Measurements from ENCODE around the gene HACD1.
"Not testable (repeated sequence)": the region's sequence is repeated elsewhere in the genome, so short reads cannot be mapped to it uniquely, and the experiment has no call there.

The HACD1 gene

GRCh38 chr10:17587321-17587720 lies 29.9 kb downstream of the HACD1 start:
- H3K36me3 ChIP-seq (replicated peaks in 1 of 2; ENCODE audit: control insufficient read depth in 2 of 2, insufficient read depth in 2 of 2, low read length in 2 of 2); H3K14ac ChIP-seq (ENCODE audit: low read length); H3K4me3 ChIP-seq (ENCODE audit: low read length in 2 of 2); H2AK5ac ChIP-seq (ENCODE audit: low read depth, low read length); H3K4ac ChIP-seq (ENCODE audit: low read length); H3K27me3 ChIP-seq (ENCODE audit: control insufficient read depth in 3 of 3, insufficient read depth in 3 of 3, low read depth in 1 of 3, low read length in 3 of 3); H2BK120ac ChIP-seq (ENCODE audit: low read depth, low read length); H2BK15ac ChIP-seq (ENCODE audit: low read length); DNase-seq (ENCODE audit: low spot score); H3K27ac ChIP-seq (replicated peaks; ENCODE audit: low read length); H3K79me1 ChIP-seq (ENCODE audit: low read depth, low read length); H3K4me2 ChIP-seq (ENCODE audit: insufficient read depth, low read length, poor library complexity, severe bottlenecking); H3K4me1 ChIP-seq (ENCODE audit: control insufficient read depth in 2 of 2, insufficient read depth in 1 of 2, low read depth in 1 of 2, low read length in 2 of 2); H3K18ac ChIP-seq (ENCODE audit: low read length); H2BK12ac ChIP-seq (ENCODE audit: low read length); H3K23ac ChIP-seq (ENCODE audit: low read depth, low read length, poor library complexity); H3K9ac ChIP-seq (ENCODE audit: low read depth, low read length, poor library complexity); H3K9me3 ChIP-seq (replicated peaks in 1 of 2; ENCODE audit: control insufficient read depth in 2 of 2, insufficient read depth in 1 of 2, low read depth in 1 of 2, low read length in 2 of 2); H4K8ac ChIP-seq (ENCODE audit: low read depth, low read length); H2BK5ac ChIP-seq (ENCODE audit: low read length); H4K91ac ChIP-seq (ENCODE audit: low read depth, low read length, poor library complexity): not testable (repeated sequence)
- peak overlapping the region; percentile 62 for H2AFZ ChIP-seq (ENCODE audit: low read length)
- no CpG with 5 or more reads among the region's 6 CpGs for WGBS, 2 donors (ENCODE audit: extremely low coverage in 2 of 2, insufficient read length in 2 of 2, insufficient replicate concordance in 1 of 2)

GRCh38 chr10:17586821-17587234 lies 30.3 kb downstream of the HACD1 start:
- no peak overlapping the region for H2BK12ac ChIP-seq (ENCODE audit: low read length)
- no peak overlapping the region for H3K4me3 ChIP-seq (ENCODE audit: low read length in 2 of 2)
- no peak overlapping the region for H3K23ac ChIP-seq (ENCODE audit: low read depth, low read length, poor library complexity)
- no peak overlapping the region for H3K4ac ChIP-seq (ENCODE audit: low read length)
- no CpG with 5 or more reads among the region's 6 CpGs for WGBS, 2 donors (ENCODE audit: extremely low coverage in 2 of 2, insufficient read length in 2 of 2, insufficient replicate concordance in 1 of 2)
- H2BK120ac ChIP-seq (ENCODE audit: low read depth, low read length): no peak overlapping the region
- H3K18ac ChIP-seq (ENCODE audit: low read length): no peak overlapping the region
- DNase-seq (ENCODE audit: low spot score): no peak
- H2BK15ac ChIP-seq (ENCODE audit: low read length): no peak overlapping the region
- no peak overlapping the region for H3K9ac ChIP-seq (ENCODE audit: low read depth, low read length, poor library complexity)
- no peak overlapping the region for H4K8ac ChIP-seq (ENCODE audit: low read depth, low read length)
- no peak overlapping the region for H3K4me2 ChIP-seq (ENCODE audit: insufficient read depth, low read length, poor library complexity, severe bottlenecking)
- no peak overlapping the region for H2AK5ac ChIP-seq (ENCODE audit: low read depth, low read length)
- H2AFZ ChIP-seq (ENCODE audit: low read length): peak overlapping the region; percentile 62
- H3K27me3 ChIP-seq (ENCODE audit: control insufficient read depth in 3 of 3, insufficient read depth in 3 of 3, low read depth in 1 of 3, low read length in 3 of 3): no peaks in the 10 kb centered on the region
- no peak overlapping the region for H3K27ac ChIP-seq (replicated peaks; ENCODE audit: low read length)
- no peaks in the 10 kb centered on the region for H3K79me1 ChIP-seq (ENCODE audit: low read depth, low read length)
- no peak overlapping the region for H4K91ac ChIP-seq (ENCODE audit: low read depth, low read length, poor library complexity)
- no peaks in the 10 kb centered on the region for H3K9me3 ChIP-seq (replicated peaks in 1 of 2; ENCODE audit: control insufficient read depth in 2 of 2, insufficient read depth in 1 of 2, low read depth in 1 of 2, low read length in 2 of 2)
- H3K36me3 ChIP-seq (replicated peaks in 1 of 2; ENCODE audit: control insufficient read depth in 2 of 2, insufficient read depth in 2 of 2, low read length in 2 of 2): no peaks in the 10 kb centered on the region
- no peak overlapping the region for H2BK5ac ChIP-seq (ENCODE audit: low read length)
- no peak overlapping the region for H3K14ac ChIP-seq (ENCODE audit: low read length)
- H3K4me1 ChIP-seq (ENCODE audit: control insufficient read depth in 2 of 2, insufficient read depth in 1 of 2, low read depth in 1 of 2, low read length in 2 of 2): no peaks in the 10 kb centered on the region

- Histone ChIP-seq H3K79me1 (ENCODE audit: low read depth, low read length) (no peaks in the 10 kb centered on the region), H2BK15ac (ENCODE audit: low read length) (no peak overlapping the region), H3K4me3 (ENCODE audit: low read length in 2 of 2) (no peak overlapping the region), H3K9ac (ENCODE audit: low read depth, low read length, poor library complexity) (no peak overlapping the region), H3K4me2 (ENCODE audit: insufficient read depth, low read length, poor library complexity, severe bottlenecking) (no peak overlapping the region), H3K9me3 (replicated peaks in 1 of 2; ENCODE audit: control insufficient read depth in 2 of 2, insufficient read depth in 1 of 2, low read depth in 1 of 2, low read length in 2 of 2) (no peaks in the 10 kb centered on the region), H3K27me3 (ENCODE audit: control insufficient read depth in 3 of 3, insufficient read depth in 3 of 3, low read depth in 1 of 3, low read length in 3 of 3) (no peaks in the 10 kb centered on the region), H3K23ac (ENCODE audit: low read depth, low read length, poor library complexity) (no peak overlapping the region), H3K4me1 (ENCODE audit: control insufficient read depth in 2 of 2, insufficient read depth in 1 of 2, low read depth in 1 of 2, low read length in 2 of 2) (no peaks in the 10 kb centered on the region), H2BK5ac (ENCODE audit: low read length) (no peak overlapping the region), H3K36me3 (replicated peaks in 1 of 2; ENCODE audit: control insufficient read depth in 2 of 2, insufficient read depth in 2 of 2, low read length in 2 of 2) (no peaks in the 10 kb centered on the region), H3K27ac (replicated peaks; ENCODE audit: low read length) (no peak overlapping the region), H4K8ac (ENCODE audit: low read depth, low read length) (no peak overlapping the region), H3K18ac (ENCODE audit: low read length) (no peak overlapping the region), H2BK120ac (ENCODE audit: low read depth, low read length) (no peak overlapping the region), H2AFZ (ENCODE audit: low read length) (no peak overlapping the region), H4K91ac (ENCODE audit: low read depth, low read length, poor library complexity) (no peak overlapping the region), H2BK12ac (ENCODE audit: low read length) (no peak overlapping the region), H3K4ac (ENCODE audit: low read length) (no peak overlapping the region), H3K14ac (ENCODE audit: low read length) (no peak overlapping the region), H2AK5ac (ENCODE audit: low read depth, low read length) (no peak overlapping the region)
- DNase-seq (ENCODE audit: low spot score): no peak
- no CpG with 5 or more reads among the region's 8 CpGs for WGBS, 2 donors (ENCODE audit: extremely low coverage in 2 of 2, insufficient read length in 2 of 2, insufficient replicate concordance in 1 of 2)
Observed at GRCh38 chr10:17585016-17585415, 32.2 kb downstream of the HACD1 start.

GRCh38 chr10:17580885-17581284 lies 36.3 kb downstream of the HACD1 start:
- no peak overlapping the region for H3K9ac ChIP-seq (ENCODE audit: low read depth, low read length, poor library complexity)
- no peaks in the 10 kb centered on the region for H3K27me3 ChIP-seq (ENCODE audit: control insufficient read depth in 3 of 3, insufficient read depth in 3 of 3, low read depth in 1 of 3, low read length in 3 of 3)
- no peak for DNase-seq (ENCODE audit: low spot score)

More at GRCh38 chr10:17580885-17581284, 36.3 kb downstream of the HACD1 start:
- Histone ChIP-seq H3K4me3 (ENCODE audit: low read length in 2 of 2) (no peak overlapping the region), H3K18ac (ENCODE audit: low read length) (no peak overlapping the region), H3K9me3 (replicated peaks in 1 of 2; ENCODE audit: control insufficient read depth in 2 of 2, insufficient read depth in 1 of 2, low read depth in 1 of 2, low read length in 2 of 2) (no peaks in the 10 kb centered on the region), H3K27ac (replicated peaks; ENCODE audit: low read length) (no peak overlapping the region), H2BK120ac (ENCODE audit: low read depth, low read length) (no peak overlapping the region), H2AFZ (ENCODE audit: low read length) (no peak overlapping the region), H2AK5ac (ENCODE audit: low read depth, low read length) (no peak overlapping the region), H3K4ac (ENCODE audit: low read length) (no peak overlapping the region), H2BK5ac (ENCODE audit: low read length) (no peak overlapping the region), H3K4me2 (ENCODE audit: insufficient read depth, low read length, poor library complexity, severe bottlenecking) (no peak overlapping the region), H3K14ac (ENCODE audit: low read length) (no peak overlapping the region), H3K36me3 (replicated peaks in 1 of 2; ENCODE audit: control insufficient read depth in 2 of 2, insufficient read depth in 2 of 2, low read length in 2 of 2) (no peaks in the 10 kb centered on the region), H2BK12ac (ENCODE audit: low read length) (no peak overlapping the region), H3K79me1 (ENCODE audit: low read depth, low read length) (no peaks in the 10 kb centered on the region), H3K23ac (ENCODE audit: low read depth, low read length, poor library complexity) (no peak overlapping the region), H3K4me1 (ENCODE audit: control insufficient read depth in 2 of 2, insufficient read depth in 1 of 2, low read depth in 1 of 2, low read length in 2 of 2) (no peaks in the 10 kb centered on the region), H4K91ac (ENCODE audit: low read depth, low read length, poor library complexity) (no peak overlapping the region), H4K8ac (ENCODE audit: low read depth, low read length) (no peak overlapping the region), H2BK15ac (ENCODE audit: low read length) (no peak overlapping the region)
- no CpG with 5 or more reads among the region's 3 CpGs for WGBS, 2 donors (ENCODE audit: extremely low coverage in 2 of 2, insufficient read length in 2 of 2, insufficient replicate concordance in 1 of 2)

Data from neuronal stem cell (in vitro differentiated cells).